GM12875 (cell line): ENCODE results near the gene KBTBD12.
"Not testable (repeated sequence)": the region's sequence is repeated elsewhere in the genome, so short reads cannot be mapped to it uniquely, and the experiment has no call there.

Experiments used
- H3K4me3 ChIP-seq: one replicate; pipeline ENCODE4 v1.5.1; 2011; ENCODE audit warnings: low read depth, low read length, control low read depth
- CTCF ChIP-seq: IDR thresholded peaks from 2 replicates; pipeline ENCODE4 v1.5.1; 2011; ENCODE audit warnings: low read depth, mild to moderate bottlenecking, control low read depth, inconsistent platforms, low read length, moderate library complexity, borderline replicate concordance; ENCODE audit not compliant: insufficient read depth

Gene KBTBD12

GRCh38 chr3:127915115-127915936, at the start of gene KBTBD12:
KBTBD12 (plus strand) TSS chr3:127915232; CDS start chr3:127923062, 7,830 bp downstream.
- TF ChIP-seq CTCF, result no peak
- no peak within 1 kb of the TSS for H3K4me3 ChIP-seq

DNA sequence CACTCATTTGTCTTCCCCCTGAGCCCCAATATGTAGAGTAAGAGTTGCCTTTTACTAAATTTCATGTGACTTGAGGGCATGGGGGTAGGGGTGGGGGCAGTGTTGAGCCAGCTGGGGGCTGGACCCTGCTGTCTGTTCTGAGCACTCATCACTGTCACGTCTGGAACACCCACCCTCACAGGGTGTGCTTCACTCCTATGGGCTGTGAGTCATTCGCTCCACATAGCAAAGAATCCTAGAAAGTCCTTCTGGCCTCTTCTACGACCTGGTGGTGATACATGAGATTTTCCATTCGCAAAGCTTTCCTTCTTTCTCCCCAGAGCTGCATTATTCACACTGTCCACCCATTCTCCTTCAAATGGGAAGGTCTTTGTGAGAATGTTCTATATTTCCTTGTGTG, 49.1 kb upstream of the KBTBD12 start:
- no peak for TF ChIP-seq CTCF
- H3K4me3 ChIP-seq, result no peak overlapping the region

DNA sequence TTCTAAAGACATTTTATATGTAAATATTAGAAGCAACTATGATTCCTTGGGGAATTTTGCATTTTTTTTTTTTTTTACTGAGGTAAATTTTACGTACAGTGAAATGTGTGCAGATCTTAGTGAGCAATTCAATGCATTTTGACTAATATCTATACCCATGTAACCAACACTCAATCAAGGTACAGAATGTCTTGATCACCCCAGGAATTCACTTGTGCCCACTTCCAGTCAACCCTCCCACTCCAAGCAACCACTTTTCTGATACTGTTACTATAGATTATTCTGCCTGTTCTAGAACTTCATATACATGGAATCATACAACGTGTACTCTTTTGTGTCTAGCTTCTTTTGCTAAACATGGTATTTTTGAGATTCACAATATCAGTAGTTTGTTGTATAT, 47.6 kb upstream of the KBTBD12 start:
- H3K4me3 ChIP-seq, result no peak overlapping the region
- TF ChIP-seq CTCF, result no peak

DNA sequence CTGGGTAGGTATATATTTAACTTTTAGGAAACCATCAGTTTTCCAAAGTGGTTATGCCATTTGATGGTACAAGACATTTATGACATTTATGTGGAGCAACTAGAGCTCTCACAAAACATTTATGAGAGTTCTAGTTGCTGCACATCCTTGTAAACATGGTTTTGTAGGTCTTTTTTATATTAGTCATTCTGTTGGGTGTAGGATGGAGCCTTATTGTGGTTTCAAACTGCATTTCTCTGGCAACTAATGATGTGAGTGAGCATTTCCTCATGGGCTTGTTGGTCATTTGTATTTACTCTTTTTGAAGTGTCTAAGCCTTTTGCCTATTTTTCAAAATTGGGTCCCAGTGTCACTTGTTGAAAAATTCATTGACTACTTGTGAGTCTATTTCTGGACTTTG, 47.0 kb upstream of the KBTBD12 start:
- no peak for TF ChIP-seq CTCF
- no peak overlapping the region for H3K4me3 ChIP-seq

DNA sequence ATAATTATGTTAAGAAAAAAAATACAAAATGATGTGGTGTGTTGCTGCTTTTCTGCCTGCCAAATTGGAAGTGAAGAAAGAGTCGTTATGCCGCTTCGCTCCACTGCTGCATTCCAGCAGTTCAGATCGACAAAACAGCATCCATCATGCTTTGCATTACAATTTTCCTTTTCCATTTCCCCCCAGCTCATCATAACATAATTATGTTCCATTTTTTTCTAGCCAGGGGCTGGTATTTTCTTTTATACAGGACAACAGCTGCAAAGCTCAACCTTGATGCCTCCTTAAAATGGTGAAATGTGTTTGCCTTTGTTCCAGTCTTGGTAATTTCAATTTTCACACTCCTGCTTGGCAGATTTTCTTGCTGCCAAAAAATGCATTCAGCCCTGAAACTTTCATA, 44.9 kb upstream of the KBTBD12 start:
- H3K4me3 ChIP-seq, result no peak overlapping the region
- TF ChIP-seq CTCF, result no peak

GRCh38 chr3:127874097-127874496, 40.9 kb upstream of the KBTBD12 start:
- H3K4me3 ChIP-seq, result not testable (repeated sequence)

DNA sequence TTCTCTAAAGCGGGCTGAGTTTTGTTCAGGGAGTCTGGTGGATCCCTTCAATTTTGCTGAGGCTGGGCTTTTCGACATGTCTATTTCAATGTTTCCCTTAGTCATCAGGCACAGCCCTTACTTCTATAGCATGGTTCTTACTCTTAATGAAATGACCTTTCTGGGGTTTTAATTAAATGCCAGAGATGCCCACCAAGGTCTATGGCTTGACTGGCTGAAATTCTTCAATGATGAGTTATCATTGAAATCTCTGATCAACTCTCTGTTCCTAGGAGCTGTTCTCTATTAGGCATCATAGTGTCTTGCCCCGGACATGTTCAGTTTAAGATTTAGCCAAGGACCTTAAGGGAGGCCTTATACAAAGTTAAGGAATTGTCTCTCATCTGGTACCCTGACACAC, 33.4 kb upstream of the KBTBD12 start:
- H3K4me3 ChIP-seq, result no peak overlapping the region
- TF ChIP-seq CTCF, result no peak
